Neural cell (in vitro differentiated cells): ENCODE data around the gene TRIO. TPM values are rescaled to one million over a fixed set of nuclear protein-coding genes. Genes with fewer than 3 reads are reported as not detected.

Experiments
- H2AFZ ChIP-seq: fragments of 200-600, 300-800 bp; sonication (generic), shearing (Covaris generic); 2 replicates; pipeline ENCODE4 v1.6.0; 2014; ENCODE audit warnings: low read depth, mild to moderate bottlenecking, antibody characterized with exemption, low read length, moderate library complexity
- H3F3A ChIP-seq: fragments of 200-600 bp; shearing (Covaris generic); 2 replicates; pipeline ENCODE4 v1.6.1; 2016; ENCODE audit warnings: mild to moderate bottlenecking, moderate library complexity, mixed read lengths, antibody characterized with exemption, low read length; ENCODE audit not compliant: insufficient read depth, poor library complexity, severe bottlenecking
- H3K27ac ChIP-seq: fragments of 200-600, 300-800 bp; sonication (generic), shearing (Covaris generic); 2 replicates; pipeline ENCODE4 v1.5.1; 2014; ENCODE audit warnings: mild to moderate bottlenecking, low read length, moderate library complexity
- H3K27me3 ChIP-seq: fragments of 300-800, 200-600 bp; sonication (generic), shearing (Covaris generic); 2 replicates; pipeline ENCODE4 v1.6.0; 2014; ENCODE audit warnings: mild to moderate bottlenecking, low read depth, low read length, moderate library complexity; ENCODE audit not compliant: insufficient read depth
- H3K36me3 ChIP-seq: fragments of 300-800, 200-600 bp; sonication (generic), shearing (Covaris generic); 2 replicates; pipeline ENCODE4 v1.5.1; 2014; ENCODE audit warnings: mild to moderate bottlenecking, antibody characterized with exemption, low read length, moderate library complexity; ENCODE audit not compliant: insufficient read depth
- H3K4me2 ChIP-seq: fragments of 300-800, 200-600 bp; sonication (generic), shearing (Covaris generic); 2 replicates; pipeline ENCODE4 v1.6.0; 2014; ENCODE audit warnings: mild to moderate bottlenecking, low read length
- H3K4me3 ChIP-seq: fragments of 300-800, 200-600 bp; sonication (generic), shearing (Covaris generic); 2 replicates; pipeline ENCODE4 v1.5.1; 2014; ENCODE audit warnings: mild to moderate bottlenecking, low read length, moderate library complexity
- H3K79me2 ChIP-seq: fragments of 200-600 bp; shearing (Covaris generic); replicated peaks from 2 replicates; pipeline ENCODE4 v1.6.0; 2014; ENCODE audit warnings: mild to moderate bottlenecking, low read length, moderate library complexity; ENCODE audit not compliant: insufficient read depth
- H3K9ac ChIP-seq: fragments of 300-800, 200-600 bp; sonication (generic), shearing (Covaris generic); 2 replicates; pipeline ENCODE4 v1.6.1; 2016; ENCODE audit warnings: mild to moderate bottlenecking, low read length, mixed read lengths
- H3K9me2 ChIP-seq: fragments of 200-600 bp; shearing (Covaris generic); 2 replicates; pipeline ENCODE4 v1.6.1; 2016; ENCODE audit warnings: mild to moderate bottlenecking, low read length, mixed read lengths; ENCODE audit not compliant: insufficient read depth
- H3K9me3 ChIP-seq: fragments of 200-600, 300-800 bp; sonication (generic), shearing (Covaris generic); 2 replicates; pipeline ENCODE4 v1.6.1; 2016; ENCODE audit warnings: mild to moderate bottlenecking, mixed run types, low read length, moderate library complexity, mixed read lengths
- H4K20me1 ChIP-seq: fragments of 200-600 bp; shearing (Covaris generic); 2 replicates; pipeline ENCODE4 v1.6.1; 2016; ENCODE audit warnings: mild to moderate bottlenecking, mixed run types; ENCODE audit not compliant: insufficient read depth
- CTCF ChIP-seq: fragments of 450-650 bp; IDR thresholded peaks from 2 replicates; pipeline ENCODE4 v1.5.1; 2014; ENCODE audit warnings: antibody characterized with exemption, mild to moderate bottlenecking, moderate library complexity; ENCODE audit not compliant: poor library complexity, severe bottlenecking
- EP300 ChIP-seq: fragments of 450-650 bp; conservative IDR thresholded peaks from 2 replicates; pipeline ENCODE4 v1.6.1; 2014; ENCODE audit warnings: antibody characterized with exemption, mild to moderate bottlenecking, moderate library complexity; ENCODE audit not compliant: poor library complexity, severe bottlenecking
- EZH2 ChIP-seq: fragments of 200-600, 300-800 bp; shearing (Covaris generic), sonication (generic); IDR thresholded peaks from 2 replicates; pipeline ENCODE4 v1.6.1; 2014; ENCODE audit warnings: antibody characterized with exemption, low read length, borderline replicate concordance, mild to moderate bottlenecking; ENCODE audit not compliant: insufficient read depth, poor library complexity, severe bottlenecking
- MXI1 ChIP-seq: fragments of 450-650 bp; conservative IDR thresholded peaks from 2 replicates; pipeline ENCODE4 v1.6.1; 2014; ENCODE audit warnings: antibody characterized with exemption, mild to moderate bottlenecking; ENCODE audit not compliant: poor library complexity, severe bottlenecking
- POLR2AphosphoS5 ChIP-seq: IDR thresholded peaks from 2 replicates; pipeline ENCODE4 v1.6.1; 2012
- RAD21 ChIP-seq: fragments of 450-650 bp; conservative IDR thresholded peaks from 2 replicates; pipeline ENCODE4 v1.6.1; 2014; ENCODE audit warnings: antibody characterized with exemption, mild to moderate bottlenecking, moderate library complexity
- REST ChIP-seq: IDR thresholded peaks from 2 replicates; pipeline ENCODE4 v1.6.1; 2012; ENCODE audit warnings: borderline replicate concordance
- SMC3 ChIP-seq: fragments of 450-650 bp; conservative IDR thresholded peaks from 2 replicates; pipeline ENCODE4 v1.6.1; 2014; ENCODE audit warnings: antibody characterized with exemption, mild to moderate bottlenecking, moderate library complexity; ENCODE audit not compliant: poor library complexity
- TAF1 ChIP-seq: IDR thresholded peaks from 2 replicates; pipeline ENCODE4 v1.6.1; 2012; ENCODE audit warnings: low read depth
- polyA plus RNA-seq: library from polyadenylated mRNA; depleted of rRNA; stranded (reverse); fragments of >200 nt; gene quantifications from 2 replicates; pipeline ENCODE4 v1.2.3, GENCODE V29; 2014

The TRIO gene
- polyA plus RNA-seq, 1 donor from 2014 or later: 168 TPM

- Histone ChIP-seq H4K20me1 (peaks cover 21% of the 10 kb centered on the region), H3K79me2 (peaks cover 78% of the 10 kb centered on the region), H3K4me3 (no peak overlapping the region), H3K36me3 (no peaks in the 10 kb centered on the region), H3K9me2 (no peaks in the 10 kb centered on the region), H3F3A (no peaks in the 10 kb centered on the region), H3K27me3 (no peaks in the 10 kb centered on the region), H3K4me2 (no peak overlapping the region), H3K9ac (no peak overlapping the region), H3K27ac (no peak overlapping the region), H3K9me3 (no peaks in the 10 kb centered on the region), H2AFZ (no peak overlapping the region)
- TF ChIP-seq CTCF (no peak), EZH2 (no peak), REST (no peak), RAD21 (no peak), SMC3 (no peak), MXI1 (no peak), TAF1 (no peak), EP300 (no peak)
These were observed 75.9 kb downstream of the TRIO start for GRCh38 chr5:14218897-14219573.

GRCh38 chr5:14219800-14220512 is 76.8 kb downstream of the TRIO start:
- H3K9ac ChIP-seq: no peak overlapping the region
- no peaks in the 10 kb centered on the region for H3K9me2 ChIP-seq
- no peak overlapping the region for H3K4me2 ChIP-seq
- no peaks in the 10 kb centered on the region for H3K9me3 ChIP-seq
- no peaks in the 10 kb centered on the region for H3F3A ChIP-seq
- peaks cover 80% of the 10 kb centered on the region for H3K79me2 ChIP-seq
- no peaks in the 10 kb centered on the region for H3K27me3 ChIP-seq
- H4K20me1 ChIP-seq: peaks cover 21% of the 10 kb centered on the region
- no peak overlapping the region for H3K4me3 ChIP-seq
- no peaks in the 10 kb centered on the region for H3K36me3 ChIP-seq
- H2AFZ ChIP-seq: no peak overlapping the region
- TF ChIP-seq POLR2AphosphoS5 (no peak), SMC3 (no peak), CTCF (no peak)
- no peak overlapping the region for H3K27ac ChIP-seq
